HG03354 (cell line): ENCODE measurements around the gene HSDL1.
A peak's percentile ranks its signal among the peaks of the same experiment; 100 is the strongest.

Source experiments
- ATAC-seq: cut with Tn5 transposase; IDR thresholded peaks from one replicate; pipeline ENCODE4 v1.9.1; 2021; ENCODE audit warnings: mild to moderate bottlenecking; ENCODE audit not compliant: unreplicated experiment, poor library complexity, severe bottlenecking

The HSDL1 gene

DNA sequence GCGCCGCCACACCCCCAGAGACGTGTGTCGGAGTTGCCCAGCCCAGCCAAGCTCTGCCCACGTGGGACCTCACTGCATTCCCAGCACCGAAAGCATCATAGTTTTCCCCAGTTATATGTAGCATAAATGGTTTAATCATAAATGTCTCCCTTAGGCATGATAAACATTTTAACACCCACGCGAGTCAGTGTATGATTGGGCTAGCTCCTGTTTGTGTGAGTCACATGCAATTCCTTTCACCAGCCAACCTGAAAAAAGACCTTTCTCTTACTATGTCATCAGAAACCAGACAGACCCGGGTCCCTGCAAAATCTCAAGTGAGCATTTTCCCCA lies 32.7 kb upstream of the HSDL1 start:
- ATAC-seq, result no peak

GRCh38 chr16:84176192-84177053 lies 31.4 kb upstream of the HSDL1 start:
- no peak for ATAC-seq

- ATAC-seq, result peak; percentile 82
Measured at GRCh38 chr16:84175350-84176081, 30.5 kb upstream of the HSDL1 start.

GRCh38 chr16:84174396-84174795 lies 29.4 kb upstream of the HSDL1 start:
- no peak for ATAC-seq

DNA sequence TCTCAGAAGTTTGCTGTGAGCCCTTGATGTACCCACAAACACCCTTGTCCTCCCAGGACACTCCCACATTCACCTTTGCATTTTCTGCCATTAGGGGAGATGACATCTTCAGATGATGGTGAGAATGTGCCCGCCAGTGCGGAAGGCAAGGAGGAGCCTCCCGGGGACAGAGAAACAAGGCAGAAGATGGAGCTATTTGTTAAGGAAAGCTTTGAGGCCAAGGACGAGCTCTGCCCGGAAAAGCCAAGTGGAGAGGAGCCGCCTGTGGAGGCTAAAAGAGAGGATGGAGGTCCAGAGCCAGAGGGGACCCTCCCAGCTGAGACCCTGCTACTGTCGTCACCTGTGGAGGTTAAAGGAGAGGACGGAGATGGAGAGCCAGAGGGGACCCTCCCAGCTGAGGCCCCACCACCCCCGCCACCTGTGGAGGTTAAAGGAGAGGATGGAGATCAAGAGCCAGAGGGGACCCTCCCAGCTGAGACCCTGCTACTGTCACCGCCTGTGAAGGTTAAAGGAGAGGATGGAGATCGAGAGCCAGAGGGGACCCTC lies 24.9 kb upstream of the HSDL1 start:
- ATAC-seq, result no peak

- ATAC-seq, result no peak
Measured at GRCh38 chr16:84166796-84167695, 22.1 kb upstream of the HSDL1 start.

GRCh38 chr16:84165746-84166145 lies 20.8 kb upstream of the HSDL1 start:
- no peak for ATAC-seq

DNA sequence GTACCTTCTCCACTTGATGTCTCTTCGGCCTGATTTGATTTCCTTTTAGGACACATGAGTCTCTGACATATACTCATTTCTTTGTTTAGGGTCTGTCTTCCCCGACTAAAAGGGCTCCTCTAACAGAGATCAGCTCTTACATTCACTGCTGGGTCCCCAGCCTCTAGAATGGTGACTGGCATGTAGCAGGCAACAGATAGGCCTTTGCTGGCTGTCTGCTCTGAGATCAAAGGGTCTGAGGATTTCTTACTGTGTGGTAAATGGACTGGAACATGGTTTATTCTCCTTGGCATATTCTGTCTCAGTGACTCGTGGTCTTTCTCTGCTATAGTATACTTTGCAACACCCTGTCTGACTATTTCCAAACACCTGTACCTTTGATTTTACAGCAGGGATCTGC lies 16.8 kb upstream of the HSDL1 start:
- ATAC-seq, result no peak

DNA sequence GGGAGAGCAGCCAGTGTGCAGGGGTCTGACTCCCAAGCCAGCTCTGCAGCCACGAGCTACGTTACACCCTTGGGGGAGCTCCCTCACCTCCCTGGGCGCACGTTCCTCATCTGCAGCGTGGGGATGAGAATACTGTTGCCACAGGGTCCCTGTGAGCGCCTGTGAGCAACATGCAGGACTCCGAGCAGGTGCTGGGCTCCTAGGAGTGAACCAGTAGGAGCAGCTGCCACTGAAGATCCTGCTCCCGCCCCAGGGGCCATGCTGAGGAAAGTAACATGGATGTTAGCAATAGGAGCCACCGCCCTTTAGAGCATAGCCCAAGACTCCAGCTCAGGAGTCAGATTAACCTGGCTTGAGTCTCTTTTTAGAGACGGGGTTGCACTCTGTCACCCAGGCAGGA lies 16.1 kb upstream of the HSDL1 start:
- no peak for ATAC-seq

DNA sequence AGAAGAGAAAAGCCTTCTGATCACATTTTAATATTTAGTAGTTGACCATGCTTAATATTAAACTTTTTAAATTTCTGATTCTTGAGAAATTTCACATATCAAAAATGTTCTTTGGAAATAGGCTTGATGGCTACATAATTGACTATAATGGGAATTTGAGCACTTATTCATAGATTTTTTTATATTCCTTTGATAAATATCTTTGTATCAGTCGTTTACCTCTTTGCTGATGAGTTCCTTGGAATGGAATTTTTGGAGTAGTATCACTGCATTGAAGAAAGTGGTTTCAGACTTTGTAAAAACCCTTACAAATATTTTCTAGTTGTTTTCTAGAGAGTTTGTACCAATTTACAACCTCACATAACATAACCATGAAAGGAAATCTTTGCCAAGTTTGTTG lies 14.8 kb upstream of the HSDL1 start:
- ATAC-seq, result no peak

DNA sequence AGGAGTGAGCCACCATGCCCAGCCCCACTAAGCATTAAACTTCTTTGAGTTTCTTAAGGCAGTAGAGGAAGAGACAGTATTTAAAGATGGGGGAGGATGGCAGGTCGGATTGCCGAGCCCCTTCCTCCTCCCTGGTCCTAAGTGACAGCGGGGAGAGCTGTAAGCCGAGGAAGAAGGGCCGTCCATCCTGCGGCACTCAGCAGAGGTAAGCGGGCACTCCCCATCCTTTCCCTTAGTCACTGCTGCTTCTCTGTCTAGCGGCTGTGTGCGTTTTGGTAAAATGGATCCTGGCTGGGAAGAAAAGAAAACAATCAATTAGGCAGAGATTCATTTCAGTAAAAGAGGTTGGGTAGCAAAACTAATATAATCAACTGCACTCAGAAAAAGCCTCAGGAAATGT lies 14.0 kb upstream of the HSDL1 start:
- ATAC-seq, result no peak

- ATAC-seq, result no peak
Measured at GRCh38 chr16:84156342-84156784, 11.4 kb upstream of the HSDL1 start.

DNA sequence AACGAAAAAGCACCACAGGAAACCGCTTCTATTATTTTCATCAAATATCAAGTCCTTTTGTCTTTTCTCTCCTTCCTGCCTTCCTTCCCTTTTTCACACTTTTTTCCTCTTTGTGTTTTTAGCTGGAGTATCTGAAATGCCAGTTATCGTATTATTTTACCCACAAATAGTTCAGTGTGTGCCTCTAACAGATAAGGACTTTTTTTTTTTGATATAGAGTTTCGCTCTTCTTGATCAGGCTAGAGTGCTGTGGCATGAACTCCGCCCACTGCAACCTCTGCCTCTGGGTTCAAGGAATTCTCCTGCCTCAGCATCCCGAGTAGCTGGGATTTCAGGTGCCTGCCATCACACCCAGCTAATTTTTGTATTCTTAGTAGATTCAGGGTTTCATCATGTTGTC lies 10.8 kb upstream of the HSDL1 start:
- ATAC-seq, result no peak

- no peak for ATAC-seq
Measured at GRCh38 chr16:84155226-84155625, 10.2 kb upstream of the HSDL1 start.

- ATAC-seq, result no peak
Measured at GRCh38 chr16:84153660-84154214, 8.8 kb upstream of the HSDL1 start.

DNA sequence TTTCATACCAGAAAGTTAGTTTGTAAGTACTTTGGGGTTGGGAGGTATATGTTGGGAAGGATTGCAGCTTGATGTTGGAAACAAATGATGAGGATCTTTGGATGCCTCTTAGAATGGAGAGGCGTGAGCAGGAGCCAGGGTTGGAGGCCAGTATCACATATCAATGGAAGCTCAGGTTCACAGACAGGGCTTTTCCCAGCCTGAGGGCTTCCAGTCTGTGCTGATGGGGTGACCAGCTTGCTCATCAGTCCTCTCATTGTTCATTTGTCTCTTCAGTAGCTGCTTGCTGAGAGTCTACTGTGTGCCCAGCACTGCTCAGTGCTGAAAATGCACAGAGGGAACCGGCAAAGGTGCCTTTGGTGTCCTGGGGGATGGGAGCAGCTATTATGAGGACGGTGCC lies 5.9 kb upstream of the HSDL1 start:
- no peak for ATAC-seq

DNA sequence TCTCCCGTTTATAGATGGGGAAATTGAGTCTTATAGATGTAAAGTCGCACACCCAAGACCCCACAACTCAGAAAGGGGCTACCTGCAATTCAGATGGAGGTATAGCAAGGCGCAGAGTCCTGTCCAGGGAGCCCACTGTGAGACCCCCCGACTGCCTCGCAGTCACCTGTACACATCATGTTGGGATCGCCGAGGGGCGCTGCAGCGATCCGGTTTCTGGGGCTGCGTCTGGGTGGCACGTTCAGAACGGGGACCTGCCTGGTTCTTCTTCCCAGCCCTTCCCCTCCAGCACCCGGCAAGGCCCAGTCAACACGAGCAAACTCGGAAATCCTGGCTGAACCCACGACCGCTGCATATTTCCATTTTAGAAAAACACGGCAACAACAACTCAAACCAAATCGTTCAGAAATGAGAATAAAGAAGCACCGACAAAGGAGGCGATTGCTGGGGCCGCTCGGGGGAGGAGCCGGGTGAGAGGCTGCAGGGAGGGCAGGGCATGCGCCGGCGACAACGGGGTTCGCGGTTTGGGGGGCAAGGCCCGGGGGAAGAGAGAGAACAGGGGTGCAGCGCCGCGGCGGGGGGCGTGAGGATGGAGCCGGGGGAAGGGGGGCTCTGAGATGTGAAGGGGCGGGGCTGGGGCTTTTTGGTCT lies 643 bp downstream of the HSDL1 start:
- peak; percentile 35 for ATAC-seq

DNA sequence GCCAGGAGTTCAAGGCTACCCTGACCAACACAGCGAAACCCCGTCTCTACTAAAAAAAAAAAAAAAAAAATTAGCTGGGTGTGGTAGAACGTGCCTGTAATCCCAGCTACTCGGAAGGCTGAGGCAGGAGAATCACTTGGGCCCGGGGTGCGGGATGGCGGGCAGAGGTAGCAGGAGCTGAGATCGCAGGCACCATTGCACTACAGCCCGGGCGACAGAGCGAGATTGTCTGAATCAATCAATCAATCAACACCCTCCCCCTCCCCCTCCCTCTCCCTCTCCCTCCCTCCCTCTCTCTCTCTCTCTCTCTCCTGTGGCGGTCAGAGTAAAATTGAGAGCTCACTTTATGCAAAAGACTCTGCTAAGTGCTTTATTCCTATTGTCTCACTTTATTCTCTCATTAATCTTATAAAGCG lies 1.2 kb downstream of the HSDL1 start:
- ATAC-seq, result no peak

- ATAC-seq, result no peak
Measured at GRCh38 chr16:84143081-84143480, 1.9 kb downstream of the HSDL1 start.
